HCT116 (cell line): ENCODE results near the gene ALAS2. TPM values are rescaled to one million over a fixed set of nuclear protein-coding genes. Genes with fewer than 3 reads are reported as not detected.
"Not testable (repeated sequence)": the region's sequence is repeated elsewhere in the genome, so short reads cannot be mapped to it uniquely, and the experiment has no call there.

Experiments
- ATAC-seq: fragments of 200-7000 bp; cut with Tn5 transposase; 2 replicates; pipeline ENCODE4 v1.9.1; 2020; ENCODE audit warnings: mild to moderate bottlenecking, moderate library complexity
- BruUV-seq: library from RNA; stranded (reverse); fragments of 400-500 nt; replicated peaks from 2 replicates; lab custom pipeline; 2021; lab: Mats Ljungman, UMichigan
- CTCF ChIA-PET: fragments of 300-600 bp; sonication (Branson Sonifier 250); formaldehyde crosslinking; loops from one replicate; lab custom pipeline; 2021; ENCODE audit warnings: antibody characterized with exemption; lab: Charles Lee
- POLR2A ChIA-PET: fragments of 300-600, 350-600 bp; sonication (Branson Sonifier 250); formaldehyde crosslinking; loops from one replicate; lab custom pipeline; 2021; ENCODE audit warnings: antibody characterized with exemption; lab: Charles Lee
- RAD21 ChIA-PET, 2 experiments: fragments of 300-600 bp; sonication (Branson Sonifier 250); formaldehyde crosslinking; loops; one replicate each; lab custom pipeline; 2023; ENCODE audit warnings: low total read pairs in 2 of 2; ENCODE audit not compliant: uncharacterized antibody in 2 of 2, unreplicated experiment in 2 of 2, low non-redundant PET in 1 of 2; lab: Charles Lee
- DNase-seq: peaks from one replicate; pipeline ENCODE4 v3.0.0-alpha.2; 2010; ENCODE audit warnings: low read depth, low spot score
- H2AFZ ChIP-seq: fragments of 200-600 bp; shearing (Covaris generic), sonication (generic); 2 replicates; pipeline ENCODE4 v1.6.1; 2017; ENCODE audit warnings: low read depth, mixed run types, mixed read lengths, antibody characterized with exemption, low read length; ENCODE audit not compliant: poor library complexity, severe bottlenecking
- H3K27ac ChIP-seq: 2 replicates; pipeline ENCODE4 v1.5.1; 2012; ENCODE audit warnings: low read depth, low read length
- H3K27me3 ChIP-seq: fragments of 200-600 bp; sonication (generic); 2 replicates; pipeline ENCODE4 v1.6.1; 2016; ENCODE audit warnings: mixed run types, low read length, mixed read lengths; ENCODE audit not compliant: insufficient read depth
- H3K36me3 ChIP-seq, 2 experiments: fragments of 200-500 bp in 1 of 2; fragments of 200-600 bp in 1 of 2; sonication (Bioruptor generic) in 1 of 2; sonication (generic) in 1 of 2; 2 replicates each; pipeline versions ENCODE4 v1.5.1 to v1.6.1; 2014 to 2016; ENCODE audit warnings: low read length in 2 of 2, inconsistent platforms in 1 of 2, mixed read lengths in 1 of 2, mixed run types in 1 of 2; ENCODE audit not compliant: insufficient read depth in 2 of 2, control insufficient read depth in 1 of 2
- H3K4me1 ChIP-seq, 2 experiments: fragments of 200-600 bp in 1 of 2; sonication (generic) in 1 of 2; 2 replicates each; pipeline versions ENCODE4 v1.5.1 to v1.6.1; 2012 to 2017; ENCODE audit warnings: low read length in 2 of 2, inconsistent platforms in 1 of 2, mild to moderate bottlenecking in 1 of 2, mixed read lengths in 1 of 2, mixed run types in 1 of 2, moderate library complexity in 1 of 2; ENCODE audit not compliant: insufficient read depth in 2 of 2, control insufficient read depth in 1 of 2
- H3K4me2 ChIP-seq: fragments of 200-600 bp; sonication (generic); 2 replicates; pipeline ENCODE4 v1.6.1; 2017; ENCODE audit warnings: mixed run types, low read length, mixed read lengths
- H3K4me3 ChIP-seq, 2 experiments: fragments of 200-600 bp in 1 of 2; sonication (generic) in 1 of 2; replicated peaks in 1 of 2; 2 replicates each; pipeline ENCODE4 v1.5.1; 2011 to 2016; ENCODE audit warnings: low read length in 2 of 2, control low read depth in 1 of 2, low read depth in 1 of 2, mild to moderate bottlenecking in 1 of 2, mixed read lengths in 1 of 2, mixed run types in 1 of 2
- H3K79me2 ChIP-seq: fragments of 200-600 bp; sonication (generic); 2 replicates; pipeline ENCODE4 v1.6.1; 2017; ENCODE audit warnings: mild to moderate bottlenecking, mixed run types, low read length, moderate library complexity, mixed read lengths; ENCODE audit not compliant: insufficient read depth
- H3K9ac ChIP-seq: fragments of 200-600 bp; sonication (generic); 2 replicates; pipeline ENCODE4 v1.6.1; 2016; ENCODE audit warnings: low read length, mixed read lengths
- H3K9me2 ChIP-seq: fragments of 200-600 bp; sonication (generic), shearing (Covaris generic); 2 replicates; pipeline ENCODE4 v1.6.1; 2017; ENCODE audit warnings: mixed run types, mild to moderate bottlenecking, moderate library complexity; ENCODE audit not compliant: insufficient read depth
- H3K9me3 ChIP-seq, 2 experiments: fragments of 200-500 bp in 1 of 2; fragments of 200-600 bp in 1 of 2; sonication (Bioruptor generic) in 1 of 2; sonication (generic) in 1 of 2; 2 replicates each; pipeline ENCODE4 v1.6.1; 2014 to 2017; ENCODE audit warnings: low read length in 2 of 2, mixed read lengths in 2 of 2, inconsistent platforms in 1 of 2, low read depth in 1 of 2, mild to moderate bottlenecking in 1 of 2, mixed run types in 1 of 2, moderate library complexity in 1 of 2; ENCODE audit not compliant: control insufficient read depth in 1 of 2, insufficient read depth in 1 of 2
- H4K20me1 ChIP-seq: fragments of 200-600 bp; sonication (generic), shearing (Covaris generic); 2 replicates; pipeline ENCODE4 v1.6.1; 2017; ENCODE audit warnings: mixed run types, mild to moderate bottlenecking, moderate library complexity; ENCODE audit not compliant: insufficient read depth
- ATF3 ChIP-seq: IDR thresholded peaks from 2 replicates; pipeline ENCODE4 v1.6.1; 2012
- CEBPB ChIP-seq: IDR thresholded peaks from 2 replicates; pipeline ENCODE4 v1.6.1; 2012; ENCODE audit warnings: low read depth
- CTCF ChIP-seq, 3 experiments: fragments of 200-600 bp in 1 of 3; sonication (generic) in 1 of 3; IDR thresholded peaks in 2 of 3; conservative IDR thresholded peaks in 1 of 3; 2 replicates each; pipeline ENCODE4 v1.5.1; 2012 to 2017; ENCODE audit warnings: low read depth in 2 of 3, low read length in 2 of 3, antibody characterized with exemption in 1 of 3, borderline replicate concordance in 1 of 3, control low read depth in 1 of 3, mild to moderate bottlenecking in 1 of 3, mixed read lengths in 1 of 3, mixed run types in 1 of 3, moderate library complexity in 1 of 3; ENCODE audit not compliant: insufficient read depth in 1 of 3
- EGR1 ChIP-seq: IDR thresholded peaks from 2 replicates; pipeline ENCODE4 v1.6.1; 2012; ENCODE audit warnings: low read depth
- EZH2phosphoT487 ChIP-seq: fragments of 200-600 bp; IDR thresholded peaks from 2 replicates; pipeline ENCODE4 v1.6.1; 2018; ENCODE audit warnings: antibody characterized with exemption, borderline replicate concordance
- FOSL1 ChIP-seq: IDR thresholded peaks from 2 replicates; pipeline ENCODE4 v1.6.1; 2012; ENCODE audit warnings: low read depth
- TCF7L2 ChIP-seq: IDR thresholded peaks from 2 replicates; pipeline ENCODE4 v1.7.0; 2011; ENCODE audit warnings: borderline replicate concordance, inconsistent platforms; ENCODE audit not compliant: insufficient read depth, insufficient read length; ENCODE audit errors: extremely low read depth
- ZNF274 ChIP-seq: fragments of 200-500 bp; sonication (Bioruptor generic); IDR thresholded peaks from 2 replicates; pipeline ENCODE4 v1.6.1; 2014; ENCODE audit warnings: mild to moderate bottlenecking, low read depth, low read length, inconsistent platforms
- intact Hi-C: fragments of 100-400 bp; cut with micrococcal nuclease; formaldehyde crosslinking; loops from 2 replicates; pipeline ENCODE4 v1.10.0; 2022
- total RNA-seq: library from RNA; stranded (reverse); gene quantifications from one replicate; pipeline ENCODE4 v1.2.1, GENCODE V29; 2021; ENCODE audit not compliant: unreplicated experiment

ALAS2 gene
- total RNA-seq, 1 experiment from 2014 or later = not detected

- H4K20me1 ChIP-seq, H3K27me3 ChIP-seq, H3K9ac ChIP-seq, POLR2A ChIA-PET, DNase-seq, ATAC-seq, H3K4me1 ChIP-seq, H3K36me3 ChIP-seq, RAD21 ChIA-PET, H2AFZ ChIP-seq, H3K9me3 ChIP-seq, H3K9me2 ChIP-seq, BruUV-seq, H3K79me2 ChIP-seq, H3K4me3 ChIP-seq, H3K27ac ChIP-seq, H3K4me2 ChIP-seq, CTCF ChIA-PET, intact Hi-C loops: not testable (repeated sequence)
Measured at GRCh38 chrX:54983306-54983705, 47.5 kb downstream of the ALAS2 start.

GRCh38 chrX:54980334-54980733 is 50.4 kb downstream of the ALAS2 start:
- BruUV-seq = no TSS peak
- H3K9ac ChIP-seq = no peak overlapping the region
- no peaks in the 10 kb centered on the region for H3K36me3 ChIP-seq
- TF ChIP-seq FOSL1 (no peak), EZH2phosphoT487 (no peak), CEBPB (no peak)
- ChIA-PET CTCF (no interaction called here), RAD21 (no interaction called here), POLR2A (no interaction called here)
- no peak overlapping the region for H3K27ac ChIP-seq
- DNase-seq (no peak), ATAC-seq (no peak)
- H2AFZ ChIP-seq = no peak overlapping the region
- H3K9me3 ChIP-seq = no peaks in the 10 kb centered on the region
- H4K20me1 ChIP-seq = no peaks in the 10 kb centered on the region
- intact Hi-C loops = no loop called here
- H3K4me3 ChIP-seq = no peak overlapping the region
- H3K4me1 ChIP-seq = peaks cover 0 to 4% of the 10 kb centered on the region in 2 experiments; a peak in 1 of 4 replicates
- H3K9me2 ChIP-seq = no peaks in the 10 kb centered on the region
- no peak overlapping the region for H3K4me2 ChIP-seq
- H3K79me2 ChIP-seq = no peaks in the 10 kb centered on the region
- H3K27me3 ChIP-seq = no peaks in the 10 kb centered on the region

GRCh38 chrX:54979432-54979831 is 51.3 kb downstream of the ALAS2 start:
- no peak for DNase-seq
- no peaks in the 10 kb centered on the region for H3K9me2 ChIP-seq
- H3K4me2 ChIP-seq = no peak overlapping the region
- H3K4me1 ChIP-seq = peaks cover 0 to 4% of the 10 kb centered on the region in 2 experiments; a peak in 1 of 4 replicates
- no peak overlapping the region for H3K4me3 ChIP-seq
- no TSS peak for BruUV-seq
- no peaks in the 10 kb centered on the region for H3K36me3 ChIP-seq
- no peak overlapping the region for H3K9ac ChIP-seq
- ChIA-PET POLR2A (interaction anchor here (0.8 kb wide), 1 partner anchor 20 kb away, joined by 4 read pairs; the partner anchor contains the start of gene APEX2), CTCF (no interaction called here), RAD21 (no interaction called here)
- no peak overlapping the region for H2AFZ ChIP-seq
- H3K9me3 ChIP-seq = no peaks in the 10 kb centered on the region
- H3K27me3 ChIP-seq = no peaks in the 10 kb centered on the region
- H3K27ac ChIP-seq = no peak overlapping the region
- TF ChIP-seq TCF7L2 (no peak), EGR1 (no peak), CTCF (IDR thresholded peaks at IDR 0.05 in 2 of 3, conservative IDR thresholded peaks at IDR 0.05 in 1 of 3; ENCODE audit: borderline replicate concordance in 1 of 3, insufficient read depth in 1 of 3, low read depth in 2 of 3, low read length in 2 of 3) (no peak), ATF3 (no peak), ZNF274 (no peak)
- H3K79me2 ChIP-seq = no peaks in the 10 kb centered on the region
- no peak for ATAC-seq
- intact Hi-C loops = no loop called here
- H4K20me1 ChIP-seq = no peaks in the 10 kb centered on the region
